Measurements from ENCODE around the gene PHC2.

GRCh38 chr1:33424610-33425009 is 6.3 kb downstream of the PHC2 start:
- TF ChIP-seq ZFX (IDR thresholded peaks at IDR 0.05; ENCODE audit: borderline replicate concordance): no peak
- TF ChIP-seq, protein P1, sequence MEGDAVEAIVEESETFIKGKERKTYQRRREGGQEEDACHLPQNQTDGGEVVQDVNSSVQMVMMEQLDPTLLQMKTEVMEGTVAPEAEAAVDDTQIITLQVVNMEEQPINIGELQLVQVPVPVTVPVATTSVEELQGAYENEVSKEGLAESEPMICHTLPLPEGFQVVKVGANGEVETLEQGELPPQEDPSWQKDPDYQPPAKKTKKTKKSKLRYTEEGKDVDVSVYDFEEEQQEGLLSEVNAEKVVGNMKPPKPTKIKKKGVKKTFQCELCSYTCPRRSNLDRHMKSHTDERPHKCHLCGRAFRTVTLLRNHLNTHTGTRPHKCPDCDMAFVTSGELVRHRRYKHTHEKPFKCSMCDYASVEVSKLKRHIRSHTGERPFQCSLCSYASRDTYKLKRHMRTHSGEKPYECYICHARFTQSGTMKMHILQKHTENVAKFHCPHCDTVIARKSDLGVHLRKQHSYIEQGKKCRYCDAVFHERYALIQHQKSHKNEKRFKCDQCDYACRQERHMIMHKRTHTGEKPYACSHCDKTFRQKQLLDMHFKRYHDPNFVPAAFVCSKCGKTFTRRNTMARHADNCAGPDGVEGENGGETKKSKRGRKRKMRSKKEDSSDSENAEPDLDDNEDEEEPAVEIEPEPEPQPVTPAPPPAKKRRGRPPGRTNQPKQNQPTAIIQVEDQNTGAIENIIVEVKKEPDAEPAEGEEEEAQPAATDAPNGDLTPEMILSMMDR (IDR thresholded peaks at IDR 0.05): no peak

Data from 22Rv1 (cell line).